Muscle layer of colon (tissue), 2 donors: ENCODE measurements around the gene RNF224.

Source experiments
- H3K27ac ChIP-seq: one replicate; pipeline ENCODE4 v1.7.0; 2013; ENCODE audit warnings: low read depth, mild to moderate bottlenecking, low read length, moderate library complexity
- H3K27me3 ChIP-seq, 2 donors: one replicate each; pipeline ENCODE4 v1.7.0; 2013; ENCODE audit warnings: low read length in 2 of 2, mild to moderate bottlenecking in 2 of 2; ENCODE audit not compliant: insufficient read depth in 2 of 2, control insufficient read depth in 1 of 2
- H3K36me3 ChIP-seq: one replicate; pipeline ENCODE4 v1.7.0; 2013; ENCODE audit warnings: mild to moderate bottlenecking, low read length; ENCODE audit not compliant: insufficient read depth
- H3K4me1 ChIP-seq: one replicate; pipeline ENCODE4 v1.7.0; 2013; ENCODE audit warnings: mild to moderate bottlenecking, low read length; ENCODE audit not compliant: insufficient read depth
- H3K4me3 ChIP-seq, 2 donors: one replicate each; pipeline ENCODE4 v1.7.0; 2013; ENCODE audit warnings: low read length in 2 of 2, low read depth in 1 of 2, mild to moderate bottlenecking in 1 of 2, moderate library complexity in 1 of 2
- H3K9ac ChIP-seq: one replicate; pipeline ENCODE4 v1.7.0; 2013; ENCODE audit warnings: low read length
- H3K9me3 ChIP-seq: one replicate; pipeline ENCODE4 v1.7.0; 2013; ENCODE audit warnings: mild to moderate bottlenecking, low read length
- donor health status: abdominal sarcoma.
- donor health status: Adenocarcinoma of cecum.

RNF224 gene

GRCh38 chr9:137268538-137269201 is 41.4 kb downstream of the RNF224 start:
- H3K9ac ChIP-seq, result no peak overlapping the region
- H3K4me1 ChIP-seq, result peaks cover 11% of the 10 kb centered on the region
- H3K9me3 ChIP-seq, result no peaks in the 10 kb centered on the region
- H3K27me3 ChIP-seq, result no peaks in the 10 kb centered on the region
- H3K36me3 ChIP-seq, result peaks cover 53% of the 10 kb centered on the region
- H3K4me3 ChIP-seq, result no peak overlapping the region
- H3K27ac ChIP-seq, result no peak overlapping the region

- no peaks in the 10 kb centered on the region for H3K9me3 ChIP-seq
- peaks cover 0 to 2% of the 10 kb centered on the region in 2 donors for H3K27me3 ChIP-seq
- no peak overlapping the region for H3K4me3 ChIP-seq
- peaks cover 11% of the 10 kb centered on the region for H3K4me1 ChIP-seq
- peaks cover 47% of the 10 kb centered on the region for H3K36me3 ChIP-seq
- no peak overlapping the region for H3K9ac ChIP-seq
- no peak overlapping the region for H3K27ac ChIP-seq
These were observed 42.0 kb downstream of the RNF224 start for GRCh38 chr9:137269231-137269772.

GRCh38 chr9:137270929-137271695 is 43.8 kb downstream of the RNF224 start:
- H3K27ac ChIP-seq, result no peak overlapping the region
- H3K27me3 ChIP-seq, result peaks cover 0 to 7% of the 10 kb centered on the region in 2 donors
- no peaks in the 10 kb centered on the region for H3K9me3 ChIP-seq
- no peak overlapping the region for H3K9ac ChIP-seq
- H3K4me3 ChIP-seq, result no peak overlapping the region
- H3K4me1 ChIP-seq, result peaks cover 11% of the 10 kb centered on the region
- peaks cover 38% of the 10 kb centered on the region for H3K36me3 ChIP-seq

GRCh38 chr9:137271696-137272076 is 44.4 kb downstream of the RNF224 start:
- H3K4me1 ChIP-seq, result peaks cover 15% of the 10 kb centered on the region
- peaks cover 33% of the 10 kb centered on the region for H3K36me3 ChIP-seq
- no peak overlapping the region for H3K27ac ChIP-seq

GRCh38 chr9:137272241-137273094 is 45.2 kb downstream of the RNF224 start:
- Histone ChIP-seq H3K36me3 (peaks cover 33% of the 10 kb centered on the region), H3K4me3 (no peak overlapping the region), H3K27ac (no peak overlapping the region), H3K27me3 (peaks cover 0 to 21% of the 10 kb centered on the region in 2 donors), H3K4me1 (peaks cover 15% of the 10 kb centered on the region), H3K9me3 (no peaks in the 10 kb centered on the region), H3K9ac (no peak overlapping the region)

More at GRCh38 chr9:137271696-137272076, 44.4 kb downstream of the RNF224 start:
- H3K9me3 ChIP-seq, result no peaks in the 10 kb centered on the region
- peaks cover 0 to 13% of the 10 kb centered on the region in 2 donors for H3K27me3 ChIP-seq
- H3K4me3 ChIP-seq, result no peak overlapping the region
- H3K9ac ChIP-seq, result no peak overlapping the region

GRCh38 chr9:137273095-137273490 is 45.8 kb downstream of the RNF224 start:
- H3K36me3 ChIP-seq, result peaks cover 27% of the 10 kb centered on the region

GRCh38 chr9:137273611-137274320 is 46.5 kb downstream of the RNF224 start:
- Histone ChIP-seq H3K9ac (no peak overlapping the region), H3K36me3 (peaks cover 21% of the 10 kb centered on the region), H3K27me3 (peaks cover 0 to 31% of the 10 kb centered on the region in 2 donors), H3K27ac (no peak overlapping the region), H3K4me1 (peaks cover 12% of the 10 kb centered on the region), H3K4me3 (no peak overlapping the region), H3K9me3 (no peaks in the 10 kb centered on the region)

More at GRCh38 chr9:137273095-137273490, 45.8 kb downstream of the RNF224 start:
- H3K4me1 ChIP-seq, result peaks cover 15% of the 10 kb centered on the region
- no peak overlapping the region for H3K9ac ChIP-seq
- no peaks in the 10 kb centered on the region for H3K9me3 ChIP-seq
- H3K4me3 ChIP-seq, result no peak overlapping the region
- H3K27me3 ChIP-seq, result peaks cover 0 to 27% of the 10 kb centered on the region in 2 donors
- no peak overlapping the region for H3K27ac ChIP-seq

GRCh38 chr9:137275203-137275587 is 47.9 kb downstream of the RNF224 start:
- Histone ChIP-seq H3K27ac (no peak overlapping the region), H3K4me3 (no peak overlapping the region), H3K27me3 (peaks cover 0 to 39% of the 10 kb centered on the region in 2 donors), H3K9me3 (no peaks in the 10 kb centered on the region), H3K4me1 (peaks cover 4% of the 10 kb centered on the region), H3K9ac (no peak overlapping the region), H3K36me3 (peaks cover 10% of the 10 kb centered on the region)

GRCh38 chr9:137275588-137276472 is 48.5 kb downstream of the RNF224 start:
- Histone ChIP-seq H3K36me3 (peaks cover 10% of the 10 kb centered on the region), H3K27me3 (peaks cover 0 to 46% of the 10 kb centered on the region in 2 donors), H3K4me3 (no peak overlapping the region), H3K9ac (no peak overlapping the region), H3K27ac (no peak overlapping the region), H3K4me1 (peaks cover 4% of the 10 kb centered on the region), H3K9me3 (no peaks in the 10 kb centered on the region)
